ENCODE results near the gene PDE4B.

DNA sequence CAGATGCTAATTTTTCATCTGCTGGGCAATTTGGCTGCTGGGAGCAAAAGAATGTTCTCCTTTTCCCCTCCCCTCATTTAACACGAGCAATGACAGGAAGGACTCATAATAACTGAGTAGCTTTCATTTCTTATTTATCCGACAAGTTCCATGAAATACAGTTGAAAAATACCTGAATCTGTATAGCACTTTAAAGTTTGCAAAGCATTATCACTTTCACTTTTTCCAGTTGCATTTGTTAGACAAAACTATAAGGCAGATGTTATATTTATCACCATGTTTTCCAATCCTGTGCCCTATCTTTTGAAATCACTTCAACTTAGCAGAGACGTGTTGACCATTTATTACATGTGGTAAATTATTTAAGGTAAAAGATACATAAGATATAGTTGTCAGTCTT is 390.7 kb downstream of the PDE4B start:
- no peak for TF ChIP-seq POLR2AphosphoS5 (IDR thresholded peaks at IDR 0.05; ENCODE audit: low read depth, low read length)
- no peak for TF ChIP-seq TAF1 (IDR thresholded peaks at IDR 0.05; ENCODE audit: low read depth, low read length)
- no peak for TF ChIP-seq POLR2A (IDR thresholded peaks at IDR 0.05; ENCODE audit: low read depth, low read length)
